Stimulated activated CD8-positive, alpha-beta memory T cell treated with anti-CD3 and anti-CD28 coated beads, Interleukin-12 subunit alpha, Interleukin-12 subunit beta, amount 100 ng/mL, for 24 hours (primary cell): ENCODE measurements around the gene DBN1.

Experiments
- DNase-seq: peaks from one replicate; pipeline ENCODE4 v3.0.0-alpha.2; 2020; ENCODE audit errors: extremely low read depth

DBN1 gene

DNA sequence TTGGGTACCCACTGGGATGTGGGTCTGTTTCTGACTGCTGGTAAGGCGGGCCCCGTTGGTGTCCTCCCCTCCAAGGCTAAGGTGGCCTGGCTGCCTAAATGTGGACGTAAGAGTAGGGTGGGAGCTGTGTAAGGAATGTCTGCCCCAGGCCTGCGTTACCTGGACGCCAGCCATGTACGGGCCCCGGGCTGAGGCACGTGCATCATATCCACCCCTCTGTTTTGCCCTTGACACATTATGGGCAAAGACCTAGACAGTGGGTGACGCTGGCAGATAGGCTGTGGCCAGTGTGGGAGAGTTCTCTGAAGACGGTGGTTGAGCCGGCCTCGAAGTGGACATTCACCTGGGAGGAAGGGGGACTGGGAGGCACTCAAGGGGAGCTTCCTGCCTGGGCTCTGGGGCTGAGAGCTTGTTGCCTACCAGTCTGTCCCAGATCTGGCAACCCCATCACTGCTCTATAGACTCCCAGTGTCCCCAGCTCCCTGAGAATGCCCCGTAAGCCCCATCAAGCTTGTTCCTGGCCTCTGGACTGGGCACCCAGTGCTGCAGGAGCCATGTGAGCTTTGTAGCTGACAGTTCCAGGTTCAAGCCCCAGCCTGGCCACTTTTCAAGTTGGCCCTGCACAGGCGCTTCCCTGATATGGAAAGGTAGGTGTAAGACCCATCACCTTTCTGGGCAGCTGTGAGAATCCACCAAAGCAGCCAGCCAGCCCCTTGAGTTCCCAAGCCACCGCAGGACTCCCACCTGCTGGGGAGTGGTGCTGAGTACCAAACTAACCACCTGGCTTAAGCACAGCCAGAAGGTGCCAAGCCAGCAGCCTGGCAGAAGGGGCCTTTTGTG is 30.1 kb downstream of the DBN1 start:
- no peak for DNase-seq

DNA sequence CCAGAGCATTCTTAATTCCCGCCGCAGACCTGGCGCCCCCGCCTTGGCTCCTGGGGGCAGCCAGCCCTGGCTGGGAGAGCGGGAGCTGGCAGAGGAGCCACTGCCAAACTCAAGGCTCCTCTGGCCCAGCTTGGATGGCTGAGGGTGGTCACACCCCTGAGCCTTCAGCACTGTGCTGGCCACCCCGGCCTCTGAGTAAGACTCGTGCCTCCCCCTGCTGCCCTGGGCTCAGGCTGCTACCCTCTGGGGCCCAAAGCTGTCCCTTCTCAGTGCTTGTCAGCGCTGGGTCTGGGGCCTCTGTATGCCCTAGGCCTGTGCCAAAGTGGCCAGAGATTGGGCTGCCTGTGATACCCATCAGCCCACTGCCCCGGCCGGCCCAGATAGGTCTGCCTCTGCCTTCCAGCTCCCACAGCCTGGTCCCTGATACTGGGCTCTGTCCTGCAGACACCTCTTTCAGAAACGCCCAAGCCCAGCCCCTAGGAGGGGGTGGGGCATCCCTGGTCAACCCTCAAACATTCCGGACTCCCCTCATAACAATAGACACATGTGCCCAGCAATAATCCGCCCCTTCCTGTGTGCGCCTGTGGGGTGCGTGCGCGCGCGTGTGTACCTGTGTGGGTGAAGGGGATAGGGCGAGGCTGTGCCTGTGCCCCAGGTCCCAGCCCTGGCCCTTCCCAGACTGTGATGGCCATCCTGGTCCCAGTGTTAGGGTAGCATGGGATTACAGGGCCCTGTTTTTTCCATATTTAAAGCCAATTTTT is 31.2 kb downstream of the DBN1 start:
- no peak for DNase-seq

DNA sequence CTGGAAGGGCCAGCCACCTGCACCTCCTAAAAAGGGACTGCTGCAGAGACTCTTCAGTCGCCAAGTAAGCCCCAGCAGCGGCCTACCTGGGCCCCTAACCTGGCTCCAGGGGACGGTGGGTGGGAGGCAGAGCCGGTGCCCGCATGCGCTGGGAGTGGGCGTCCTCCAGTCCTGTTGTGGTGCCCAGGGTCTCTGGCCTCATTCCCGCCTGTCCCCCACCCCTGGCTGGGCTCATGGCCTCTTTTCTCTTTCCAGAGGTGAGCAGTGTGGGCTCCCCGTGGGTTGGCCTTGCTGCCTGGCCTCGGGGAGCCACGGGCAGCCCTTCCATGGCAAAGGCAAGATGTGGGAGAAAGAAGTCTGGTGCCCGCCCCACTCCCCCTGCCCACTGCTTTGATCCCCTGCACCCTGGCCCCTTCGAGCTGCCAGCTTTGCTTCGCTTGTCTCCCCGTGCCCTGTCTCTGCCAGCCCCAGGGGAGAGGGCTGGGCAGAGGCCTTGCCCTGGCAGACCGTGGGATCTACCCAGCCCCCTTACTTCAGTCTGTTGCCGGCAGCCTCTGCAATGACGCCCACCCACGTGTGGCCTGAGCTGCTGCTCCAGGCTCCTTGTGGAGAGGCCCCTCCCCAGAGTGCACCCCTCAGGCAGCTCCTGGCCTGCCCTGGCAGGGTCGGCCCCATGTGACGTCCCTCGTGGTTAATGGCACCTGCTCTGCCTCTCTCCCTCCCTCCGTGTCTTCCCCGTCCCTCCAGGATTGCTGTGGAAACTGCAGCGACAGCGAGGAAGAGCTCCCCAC is 32.2 kb downstream of the DBN1 start:
- no peak for DNase-seq

GRCh38 chr5:177440211-177440989 is 33.0 kb downstream of the DBN1 start:
- no peak for DNase-seq

GRCh38 chr5:177439518-177440053 is 33.8 kb downstream of the DBN1 start:
- DNase-seq = no peak

- no peak for DNase-seq
These were observed 35.0 kb downstream of the DBN1 start for GRCh38 chr5:177438468-177438867.

DNA sequence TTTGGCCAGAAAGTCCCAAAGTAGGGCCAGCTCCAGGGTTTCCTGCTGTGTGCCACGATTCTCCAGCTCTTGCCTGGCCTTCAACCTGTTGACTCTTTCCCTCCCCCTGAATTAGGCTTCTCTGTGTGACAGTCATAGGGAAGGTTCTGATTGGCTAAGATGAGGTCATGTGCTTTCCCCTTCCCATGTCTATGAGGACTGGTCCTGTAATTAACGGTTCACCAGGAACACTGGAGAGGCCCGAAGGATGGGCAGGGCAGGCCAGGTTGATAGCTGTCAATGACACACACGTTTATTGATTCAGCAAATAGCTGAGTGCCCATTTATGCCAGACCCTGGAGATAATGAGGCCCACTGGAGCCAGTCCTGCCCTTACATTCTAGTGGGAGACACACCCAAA is 35.8 kb downstream of the DBN1 start:
- DNase-seq = no peak

DNA sequence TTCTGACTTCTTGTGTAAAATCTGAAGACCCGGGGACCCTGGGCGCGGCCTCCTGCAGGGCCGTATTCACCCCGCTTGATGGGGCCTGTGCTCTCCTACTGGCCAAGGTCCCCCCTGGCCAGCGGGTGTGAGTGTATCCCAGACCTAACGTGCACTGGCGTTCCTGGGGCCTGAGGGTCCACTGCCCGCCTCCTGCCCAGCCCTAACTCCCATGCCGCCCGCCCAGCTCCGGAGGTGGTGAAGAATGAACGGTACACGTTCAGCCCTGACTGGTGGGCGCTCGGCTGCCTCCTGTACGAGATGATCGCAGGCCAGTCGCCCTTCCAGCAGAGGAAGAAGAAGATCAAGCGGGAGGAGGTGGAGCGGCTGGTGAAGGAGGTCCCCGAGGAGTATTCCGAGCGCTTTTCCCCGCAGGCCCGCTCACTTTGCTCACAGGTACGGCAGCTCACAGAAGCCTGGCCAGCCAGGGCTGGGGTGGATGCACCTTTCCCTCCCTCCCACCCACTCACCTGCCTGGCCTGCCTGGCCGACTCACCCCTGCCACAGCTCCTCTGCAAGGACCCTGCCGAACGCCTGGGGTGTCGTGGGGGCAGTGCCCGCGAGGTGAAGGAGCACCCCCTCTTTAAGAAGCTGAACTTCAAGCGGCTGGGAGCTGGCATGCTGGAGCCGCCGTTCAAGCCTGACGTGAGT is 37.4 kb downstream of the DBN1 start:
- no peak for DNase-seq

GRCh38 chr5:177434942-177435738 is 38.3 kb downstream of the DBN1 start:
- DNase-seq = no peak

DNA sequence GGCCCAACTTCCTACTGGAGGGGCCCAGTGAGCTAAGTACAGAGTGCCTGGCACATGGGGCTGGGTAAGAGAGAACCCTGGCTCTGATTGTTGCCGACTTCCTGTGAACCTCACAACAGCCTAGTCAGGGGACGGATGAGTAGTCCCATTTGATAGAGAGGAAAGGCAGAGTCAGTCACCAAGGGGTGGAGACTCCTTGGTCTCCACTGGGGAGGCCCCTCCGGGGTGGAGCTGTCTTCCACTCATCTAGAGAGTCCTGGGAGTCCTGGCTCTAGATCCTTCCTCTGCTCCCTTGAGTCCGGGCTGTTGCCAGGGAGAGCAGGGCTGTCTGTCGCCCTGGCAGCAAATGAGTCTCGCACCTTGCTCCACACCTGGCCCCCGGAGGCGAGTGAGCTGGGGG is 39.0 kb downstream of the DBN1 start:
- no peak for DNase-seq

DNA sequence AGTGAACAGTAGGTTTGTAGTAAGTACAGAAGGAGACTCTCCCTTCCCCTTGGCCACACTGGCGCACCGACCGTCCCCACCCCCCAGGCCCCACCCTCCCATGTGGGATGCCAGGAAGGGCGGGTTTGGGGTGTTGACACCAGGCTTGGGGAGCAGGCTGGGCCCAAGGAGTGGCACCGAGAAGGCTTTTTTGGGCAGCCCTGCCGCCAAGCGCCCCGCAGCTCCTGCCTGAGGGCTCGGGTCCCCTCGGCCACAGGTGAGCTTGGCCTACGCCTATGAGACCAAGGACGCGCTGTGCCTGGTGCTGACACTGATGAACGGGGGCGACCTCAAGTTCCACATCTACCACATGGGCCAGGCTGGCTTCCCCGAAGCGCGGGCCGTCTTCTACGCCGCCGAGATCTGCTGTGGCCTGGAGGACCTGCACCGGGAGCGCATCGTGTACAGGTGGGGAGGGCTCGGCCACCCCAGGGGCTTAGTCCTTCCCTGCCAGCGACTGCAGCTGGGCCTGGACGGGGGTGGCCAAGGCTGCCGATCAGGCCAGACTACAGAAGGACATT is 39.7 kb downstream of the DBN1 start:
- DNase-seq = no peak

GRCh38 chr5:177432839-177433657 is 40.4 kb downstream of the DBN1 start:
- DNase-seq = no peak

GRCh38 chr5:177432143-177432838 is 41.1 kb downstream of the DBN1 start:
- no peak for DNase-seq

- no peak for DNase-seq
These were observed 41.9 kb downstream of the DBN1 start for GRCh38 chr5:177431317-177432142.

DNA sequence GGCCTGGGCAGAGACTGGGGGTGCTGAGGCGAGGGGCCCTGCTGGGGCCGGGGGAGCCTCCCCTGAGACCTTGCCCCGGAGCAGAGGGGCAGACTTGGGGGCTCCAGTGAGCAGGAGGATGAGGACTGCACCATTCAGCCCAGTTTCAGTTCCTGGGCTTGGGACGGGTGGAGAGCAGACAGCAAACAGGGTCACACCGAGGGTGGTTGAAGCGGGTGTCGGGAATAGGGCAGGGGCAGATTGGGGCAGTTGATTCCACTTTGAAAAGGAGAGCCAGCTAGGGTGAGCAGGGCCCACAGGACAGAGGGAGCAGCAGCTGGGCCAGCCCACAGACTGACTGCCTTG is 42.5 kb downstream of the DBN1 start:
- no peak for DNase-seq

- DNase-seq = no peak
These were observed 43.1 kb downstream of the DBN1 start for GRCh38 chr5:177430140-177430951.
